Tibial artery (tissue), 4 donors: ENCODE data around the gene LRFN4.

Experiments
- DNase-seq, 2 donors: peaks; one replicate each; pipeline ENCODE4 v3.0.0-alpha.2; 2019
- H3K27ac ChIP-seq, 2 donors: fragments of 200-600 bp; sonication (generic) in 1 of 2; 1 replicate in 1 of 2; 2 replicates in 1 of 2; pipeline ENCODE4 v1.5.1; 2018 to 2019; ENCODE audit warnings: mild to moderate bottlenecking in 1 of 2
- H3K27me3 ChIP-seq, 2 donors: fragments of 200-600 bp; sonication (generic) in 1 of 2; one replicate each; pipeline versions ENCODE4 v1.5.1 to v1.6.0; 2016 to 2019
- H3K36me3 ChIP-seq, 3 donors: fragments of 200-600 bp; sonication (generic) in 2 of 3; one replicate each; pipeline ENCODE4 v1.5.1; 2016 to 2019; ENCODE audit warnings: mild to moderate bottlenecking in 2 of 3
- H3K4me1 ChIP-seq, 4 donors: fragments of 200-600 bp; sonication (generic) in 2 of 4; 1 replicate in 3 of 4; 2 replicates in 1 of 4; pipeline ENCODE4 v1.5.1; 2016 to 2019
- H3K4me3 ChIP-seq, 2 donors: fragments of 200-600 bp; sonication (generic) in 1 of 2; 1 replicate in 1 of 2; 2 replicates in 1 of 2; pipeline ENCODE4 v1.5.1; 2018 to 2019; ENCODE audit warnings: mild to moderate bottlenecking in 2 of 2
- H3K9me3 ChIP-seq, 3 donors: fragments of 200-600 bp; sonication (generic) in 1 of 3; one replicate each; pipeline ENCODE4 v1.5.1; 2016 to 2019
- intact Hi-C: fragments of 100-400 bp; cut with DNase I; formaldehyde crosslinking; loops from one replicate; pipeline ENCODE4 v1.15.0; 2023; ENCODE audit warnings: low total_unique reads
- TF ChIP-seq, protein P1 (sequence below), 2 experiments: fragments of 200-600 bp in 1 of 2; fragments of 450-650 bp in 1 of 2; IDR thresholded peaks; one replicate each; pipeline ENCODE4 v1.5.1; 2017 to 2019; ENCODE audit warnings: antibody characterized with exemption in 2 of 2, mild to moderate bottlenecking in 1 of 2, moderate library complexity in 1 of 2

The LRFN4 gene

DNA sequence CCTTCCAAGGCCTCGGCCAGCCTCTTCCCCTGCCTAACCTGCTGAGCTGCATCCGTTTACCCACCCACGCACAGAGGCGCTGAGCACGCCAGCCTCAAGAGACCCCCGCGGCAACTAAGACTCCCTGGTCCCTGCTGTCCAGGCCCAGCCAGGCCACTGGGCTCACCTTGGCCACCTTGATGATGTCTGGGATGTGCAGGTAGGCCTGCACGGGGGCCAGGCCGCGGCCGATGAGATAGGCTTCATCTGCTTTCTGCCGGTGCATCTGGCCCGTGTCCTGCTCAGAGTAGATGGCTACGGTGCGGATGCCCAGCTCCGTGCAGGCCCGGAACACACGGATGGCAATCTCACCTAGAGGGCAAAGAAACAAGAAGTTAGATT is 14.6 kb downstream of the LRFN4 start:
- H3K9me3 ChIP-seq: no peaks in the 10 kb centered on the region
- H3K36me3 ChIP-seq: peaks cover 7 to 37% (median 10%) of the 10 kb centered on the region in 3 donors
- intact Hi-C loops: no loop called here
- H3K4me3 ChIP-seq: no peak overlapping the region
- H3K27me3 ChIP-seq: no peaks in the 10 kb centered on the region
- no peak overlapping the region for H3K27ac ChIP-seq
- H3K4me1 ChIP-seq: no peaks in the 10 kb centered on the region
- no peak for DNase-seq
- TF ChIP-seq, protein P1, sequence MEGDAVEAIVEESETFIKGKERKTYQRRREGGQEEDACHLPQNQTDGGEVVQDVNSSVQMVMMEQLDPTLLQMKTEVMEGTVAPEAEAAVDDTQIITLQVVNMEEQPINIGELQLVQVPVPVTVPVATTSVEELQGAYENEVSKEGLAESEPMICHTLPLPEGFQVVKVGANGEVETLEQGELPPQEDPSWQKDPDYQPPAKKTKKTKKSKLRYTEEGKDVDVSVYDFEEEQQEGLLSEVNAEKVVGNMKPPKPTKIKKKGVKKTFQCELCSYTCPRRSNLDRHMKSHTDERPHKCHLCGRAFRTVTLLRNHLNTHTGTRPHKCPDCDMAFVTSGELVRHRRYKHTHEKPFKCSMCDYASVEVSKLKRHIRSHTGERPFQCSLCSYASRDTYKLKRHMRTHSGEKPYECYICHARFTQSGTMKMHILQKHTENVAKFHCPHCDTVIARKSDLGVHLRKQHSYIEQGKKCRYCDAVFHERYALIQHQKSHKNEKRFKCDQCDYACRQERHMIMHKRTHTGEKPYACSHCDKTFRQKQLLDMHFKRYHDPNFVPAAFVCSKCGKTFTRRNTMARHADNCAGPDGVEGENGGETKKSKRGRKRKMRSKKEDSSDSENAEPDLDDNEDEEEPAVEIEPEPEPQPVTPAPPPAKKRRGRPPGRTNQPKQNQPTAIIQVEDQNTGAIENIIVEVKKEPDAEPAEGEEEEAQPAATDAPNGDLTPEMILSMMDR (IDR thresholded peaks at IDR 0.05): no peak

DNA sequence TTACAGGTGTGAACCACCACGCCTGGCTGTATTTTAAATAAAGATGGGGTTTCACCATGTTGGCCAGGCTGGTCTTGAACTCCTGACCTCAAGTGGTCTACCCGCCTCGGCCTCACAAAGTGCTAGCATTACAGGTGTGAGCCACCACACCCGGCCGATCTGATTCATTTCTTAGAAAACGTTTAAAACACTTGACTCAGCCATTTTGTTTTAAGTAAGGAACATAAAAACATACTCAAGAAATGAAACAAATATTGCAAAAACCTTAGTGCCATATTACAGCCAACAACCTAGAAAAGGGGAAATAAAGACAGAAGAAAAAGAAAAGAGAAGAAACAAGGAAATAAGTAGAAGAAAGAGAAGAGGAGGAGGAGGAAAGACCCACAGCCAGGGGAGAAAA is 17.4 kb downstream of the LRFN4 start:
- TF ChIP-seq, protein P1 (IDR thresholded peaks at IDR 0.05): no peak
- Histone ChIP-seq H3K27ac (no peak overlapping the region), H3K27me3 (no peaks in the 10 kb centered on the region), H3K4me1 (peaks cover 0 to 8% (median 0%) of the 10 kb centered on the region in 4 donors), H3K9me3 (no peaks in the 10 kb centered on the region), H3K36me3 (peaks cover 7 to 22% (median 10%) of the 10 kb centered on the region in 3 donors), H3K4me3 (no peak overlapping the region)
- no peak for DNase-seq
- intact Hi-C loops: no loop called here

DNA sequence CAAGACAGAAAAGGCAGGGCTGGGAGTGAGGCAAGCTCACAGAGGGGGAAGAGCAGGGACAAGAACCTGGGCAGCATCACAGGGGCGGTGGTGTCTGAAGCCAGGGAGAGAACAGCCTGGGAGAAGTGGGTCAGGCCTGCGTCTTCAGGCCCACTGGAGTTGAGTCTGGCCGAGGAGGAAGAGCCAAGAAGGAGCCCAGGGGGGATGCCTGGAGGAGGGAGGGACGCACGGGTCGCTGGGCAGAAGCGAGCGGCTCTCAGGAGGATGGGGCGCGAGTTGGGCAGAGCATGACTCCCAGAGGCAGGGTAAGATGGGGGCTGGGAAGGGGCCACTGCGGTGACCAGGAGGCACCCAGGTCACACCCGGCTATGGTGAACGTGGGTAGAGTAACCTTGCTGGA is 18.5 kb downstream of the LRFN4 start:
- no peak for DNase-seq
- no peak overlapping the region for H3K27ac ChIP-seq
- intact Hi-C loops: no loop called here
- peaks cover 0 to under 1% of the 10 kb centered on the region in 2 donors for H3K27me3 ChIP-seq
- H3K9me3 ChIP-seq: no peaks in the 10 kb centered on the region
- no peak overlapping the region for H3K4me3 ChIP-seq
- peaks cover 2 to 11% (median 5%) of the 10 kb centered on the region in 3 donors for H3K36me3 ChIP-seq
- H3K4me1 ChIP-seq: peaks cover 0 to 19% (median 0%) of the 10 kb centered on the region in 4 donors
- TF ChIP-seq, protein P1 (IDR thresholded peaks at IDR 0.05): no peak

DNA sequence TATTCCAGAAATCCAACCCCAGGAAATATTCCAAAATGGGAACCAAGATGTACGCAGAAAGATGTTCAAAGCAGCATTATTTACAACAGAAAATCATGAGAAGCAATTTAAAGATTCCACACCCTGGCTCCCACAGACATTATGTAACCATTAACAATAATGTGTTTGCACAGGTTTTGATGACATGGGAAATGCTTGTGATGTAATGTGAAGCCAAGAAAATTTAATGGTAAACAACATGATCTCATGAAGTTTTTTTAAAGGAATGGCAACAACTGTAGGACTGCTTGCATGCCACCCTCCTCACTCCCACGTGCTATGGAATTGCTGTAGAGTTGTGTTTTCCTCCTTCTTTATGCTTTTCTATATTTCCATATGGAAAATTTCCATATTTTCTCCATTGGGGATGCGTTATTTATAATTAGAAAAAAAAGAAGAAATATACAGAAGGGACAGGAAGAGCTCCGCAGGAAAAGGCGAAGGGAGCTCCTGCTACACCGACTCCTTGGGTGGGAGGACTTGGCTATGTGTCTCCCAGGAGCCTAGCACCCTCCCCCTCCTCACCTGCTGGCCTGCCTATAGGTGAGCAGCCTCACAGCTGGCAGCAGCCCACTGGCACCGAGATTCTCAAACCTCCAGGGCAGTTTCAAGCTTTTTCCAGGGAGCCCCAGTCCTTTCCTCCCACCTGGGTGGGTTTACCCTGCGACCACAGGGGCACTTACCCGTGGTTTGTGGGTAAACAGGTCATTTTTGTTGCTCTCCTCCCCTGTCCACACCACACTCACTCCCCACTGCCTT is 20.9 kb downstream of the LRFN4 start:
- no peaks in the 10 kb centered on the region for H3K9me3 ChIP-seq
- H3K4me3 ChIP-seq: no peak overlapping the region
- H3K27ac ChIP-seq: no peak overlapping the region
- H3K27me3 ChIP-seq: peaks cover 0 to 4% of the 10 kb centered on the region in 2 donors
- TF ChIP-seq, protein P1 (IDR thresholded peaks at IDR 0.05): no peak
- no peaks in the 10 kb centered on the region for H3K36me3 ChIP-seq
- intact Hi-C loops: no loop called here
- DNase-seq: no peak
- H3K4me1 ChIP-seq: peaks cover 0 to 30% (median 0%) of the 10 kb centered on the region in 4 donors

DNA sequence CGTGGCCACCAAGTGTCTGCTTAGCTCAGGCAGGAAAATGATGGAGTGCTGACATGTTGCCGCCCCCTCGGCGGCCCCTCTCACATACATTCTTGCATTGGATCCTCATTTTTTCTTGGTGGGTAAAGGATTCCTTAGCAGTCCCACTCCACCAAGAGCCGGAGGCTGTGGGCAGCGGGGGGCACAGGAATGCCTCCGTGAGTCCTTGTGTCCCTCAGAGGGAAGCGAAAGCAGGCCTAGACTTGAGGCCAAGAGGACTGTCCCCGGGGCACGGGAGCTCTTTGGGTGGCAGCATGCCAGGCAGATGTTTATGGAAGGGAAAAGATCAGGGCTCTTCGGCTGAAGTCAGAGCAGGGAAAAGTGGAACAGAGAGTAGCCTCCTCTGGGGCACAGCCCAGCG is 21.6 kb downstream of the LRFN4 start:
- peak in 1 of 2 donors; percentile 63 for DNase-seq
- peaks cover 0 to 4% of the 10 kb centered on the region in 2 donors for H3K27me3 ChIP-seq
- H3K36me3 ChIP-seq: no peaks in the 10 kb centered on the region
- intact Hi-C loops: no loop called here
- H3K9me3 ChIP-seq: no peaks in the 10 kb centered on the region
- H3K4me1 ChIP-seq: peaks cover 0 to 30% (median 0%) of the 10 kb centered on the region in 4 donors
- TF ChIP-seq, protein P1 (IDR thresholded peaks at IDR 0.05): no peak
- H3K4me3 ChIP-seq: no peak overlapping the region
- H3K27ac ChIP-seq: no peak overlapping the region
